Colonic mucosa (tissue), 4 donors: ENCODE measurements around the gene FHAD1. TPM values are rescaled to one million over a fixed set of nuclear protein-coding genes. Genes with fewer than 3 reads are reported as not detected.
A peak's percentile ranks its signal among the peaks of the same experiment; 100 is the strongest.

Experiments
- DNase-seq: peaks from one replicate; pipeline ENCODE4 v3.0.0-alpha.2; 2020
- H3K27ac ChIP-seq: fragments of 200-600 bp; one replicate; pipeline ENCODE4 v1.8.0; 2021
- H3K27me3 ChIP-seq: fragments of 200-600 bp; one replicate; pipeline ENCODE4 v1.8.0; 2021
- H3K36me3 ChIP-seq: fragments of 200-600 bp; one replicate; pipeline ENCODE4 v1.8.0; 2021
- H3K4me1 ChIP-seq: fragments of 200-600 bp; one replicate; pipeline ENCODE4 v1.8.0; 2021; ENCODE audit warnings: mild to moderate bottlenecking
- H3K4me3 ChIP-seq: fragments of 200-600 bp; one replicate; pipeline ENCODE4 v1.8.0; 2021
- H3K9ac ChIP-seq, 2 donors: one replicate each; pipeline ENCODE4 v1.7.0; 2013; ENCODE audit warnings: control low read depth in 2 of 2, low read depth in 2 of 2, low read length in 2 of 2
- H3K9me3 ChIP-seq: fragments of 200-600 bp; one replicate; pipeline ENCODE4 v1.8.0; 2021
- intact Hi-C: fragments of 100-400 bp; cut with DNase I; formaldehyde crosslinking; loops from one replicate; pipeline ENCODE4 v1.14.1; 2022
- total RNA-seq, 2 donors: library from RNA; stranded (reverse); fragmentation: NEBNext Ultra II Directional in 1 of 2; extraction: Animal tissue kit (Norgen Biotek cat#: 25700) in 1 of 2; gene quantifications; one replicate each; pipeline ENCODE4 v1.2.1, GENCODE V29; 2021
- TF ChIP-seq, protein P1 (sequence below): fragments of 200-600 bp; IDR thresholded peaks from one replicate; pipeline ENCODE4 v1.8.0; 2022; ENCODE audit warnings: antibody characterized with exemption, mild to moderate bottlenecking
- donor health status: healthy.
- donor health status: DM: no; HTN: no; CAD: no.
- donor health status: DM: no; HTN: no; CAD: no.

FHAD1 gene
- total RNA-seq, 2 donors from 2014 or later = 1.5 to 1.8 TPM

DNA sequence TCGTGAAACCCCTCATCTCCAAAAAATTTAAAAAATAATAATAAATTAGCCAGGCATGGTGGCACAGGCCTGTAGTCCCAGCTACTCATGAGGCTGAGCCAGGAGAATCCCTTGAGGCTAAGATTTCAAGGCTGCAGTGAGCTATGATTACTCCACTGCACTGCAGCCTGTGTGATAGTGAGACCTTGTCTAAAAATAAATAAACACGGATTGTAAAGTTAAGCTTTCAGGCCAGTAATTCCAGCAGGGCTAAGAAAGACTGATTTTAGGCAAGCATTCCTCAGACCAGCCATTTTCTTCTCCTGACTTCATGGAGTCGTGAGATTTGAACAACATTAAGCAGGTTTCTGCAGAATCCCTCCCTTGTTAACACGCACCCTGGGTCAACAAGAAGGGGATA lies 85.5 kb downstream of the FHAD1 start:
- Histone ChIP-seq H3K27me3 (no peaks in the 10 kb centered on the region), H3K9ac (no peak overlapping the region), H3K4me1 (peaks cover 10% of the 10 kb centered on the region), H3K9me3 (no peaks in the 10 kb centered on the region), H3K4me3 (no peak overlapping the region), H3K27ac (no peak overlapping the region), H3K36me3 (no peaks in the 10 kb centered on the region)
- TF ChIP-seq, protein P1, sequence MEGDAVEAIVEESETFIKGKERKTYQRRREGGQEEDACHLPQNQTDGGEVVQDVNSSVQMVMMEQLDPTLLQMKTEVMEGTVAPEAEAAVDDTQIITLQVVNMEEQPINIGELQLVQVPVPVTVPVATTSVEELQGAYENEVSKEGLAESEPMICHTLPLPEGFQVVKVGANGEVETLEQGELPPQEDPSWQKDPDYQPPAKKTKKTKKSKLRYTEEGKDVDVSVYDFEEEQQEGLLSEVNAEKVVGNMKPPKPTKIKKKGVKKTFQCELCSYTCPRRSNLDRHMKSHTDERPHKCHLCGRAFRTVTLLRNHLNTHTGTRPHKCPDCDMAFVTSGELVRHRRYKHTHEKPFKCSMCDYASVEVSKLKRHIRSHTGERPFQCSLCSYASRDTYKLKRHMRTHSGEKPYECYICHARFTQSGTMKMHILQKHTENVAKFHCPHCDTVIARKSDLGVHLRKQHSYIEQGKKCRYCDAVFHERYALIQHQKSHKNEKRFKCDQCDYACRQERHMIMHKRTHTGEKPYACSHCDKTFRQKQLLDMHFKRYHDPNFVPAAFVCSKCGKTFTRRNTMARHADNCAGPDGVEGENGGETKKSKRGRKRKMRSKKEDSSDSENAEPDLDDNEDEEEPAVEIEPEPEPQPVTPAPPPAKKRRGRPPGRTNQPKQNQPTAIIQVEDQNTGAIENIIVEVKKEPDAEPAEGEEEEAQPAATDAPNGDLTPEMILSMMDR = no peak
- intact Hi-C loops = no loop called here
- no peak for DNase-seq

DNA sequence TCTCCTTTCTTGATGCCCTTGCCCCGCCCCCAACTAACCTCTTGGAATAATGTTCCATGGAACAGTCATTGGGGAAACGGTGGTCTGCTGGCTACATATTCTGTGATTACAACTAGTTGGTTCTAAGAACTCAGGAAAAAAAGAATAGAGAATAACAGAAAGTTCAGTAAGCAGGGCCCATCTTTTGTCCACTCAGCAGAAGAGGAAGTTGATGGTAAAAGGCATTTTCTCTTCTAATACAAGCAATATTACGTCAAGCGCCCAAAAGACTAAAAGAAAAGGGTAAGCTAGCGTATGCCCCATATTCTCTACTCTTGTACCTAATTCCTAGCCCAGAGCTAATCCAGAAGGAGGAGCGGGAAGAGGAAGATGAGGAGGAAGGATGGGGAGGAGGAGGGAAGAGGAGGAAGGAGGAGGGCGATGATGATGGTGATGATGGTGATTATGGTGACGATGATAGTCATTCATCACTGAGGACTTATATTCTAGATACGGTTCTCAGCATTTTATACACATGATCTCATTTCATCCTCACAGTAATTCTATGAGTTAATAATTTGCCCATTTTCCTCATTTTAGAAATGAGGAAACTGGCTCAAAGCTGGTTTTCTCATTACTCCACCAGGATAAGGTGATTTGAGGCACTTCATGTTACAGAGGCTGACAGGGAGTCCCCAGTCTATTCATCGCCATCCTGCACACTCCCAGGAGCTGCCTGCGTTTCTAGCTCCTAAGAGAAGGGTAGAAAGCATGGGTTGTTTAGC lies 86.1 kb downstream of the FHAD1 start:
- TF ChIP-seq, protein P1 = no peak
- Histone ChIP-seq H3K4me1 (peaks cover 10% of the 10 kb centered on the region), H3K9me3 (no peaks in the 10 kb centered on the region), H3K4me3 (no peak overlapping the region), H3K27ac (no peak overlapping the region), H3K36me3 (no peaks in the 10 kb centered on the region), H3K9ac (no peak overlapping the region), H3K27me3 (no peaks in the 10 kb centered on the region)
- intact Hi-C loops = no loop called here
- no peak for DNase-seq

DNA sequence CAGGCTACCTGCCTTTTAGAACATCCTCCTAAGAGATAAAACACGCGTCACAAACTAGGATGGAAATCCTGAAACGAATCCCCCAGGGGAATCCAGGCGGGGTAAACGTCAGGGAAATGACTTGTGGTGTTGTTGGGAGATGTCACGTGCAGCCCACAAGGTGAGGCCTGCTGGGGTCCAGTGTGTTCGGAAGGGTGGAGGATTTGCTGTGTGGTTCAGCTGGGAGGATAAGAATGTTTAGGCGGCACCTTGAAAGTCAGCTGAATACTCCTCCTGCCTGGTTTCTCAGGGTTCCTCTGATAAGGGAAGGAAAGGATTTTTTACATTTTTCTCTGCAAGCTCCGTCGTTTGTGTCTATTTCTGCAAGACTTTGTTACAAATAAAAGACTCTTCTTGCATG lies 88.0 kb downstream of the FHAD1 start:
- DNase-seq = no peak
- Histone ChIP-seq H3K9ac (no peak overlapping the region), H3K4me3 (no peak overlapping the region), H3K27ac (no peak overlapping the region), H3K36me3 (no peaks in the 10 kb centered on the region), H3K4me1 (no peaks in the 10 kb centered on the region), H3K27me3 (no peaks in the 10 kb centered on the region), H3K9me3 (no peaks in the 10 kb centered on the region)
- TF ChIP-seq, protein P1 = no peak
- intact Hi-C loops = no loop called here

DNA sequence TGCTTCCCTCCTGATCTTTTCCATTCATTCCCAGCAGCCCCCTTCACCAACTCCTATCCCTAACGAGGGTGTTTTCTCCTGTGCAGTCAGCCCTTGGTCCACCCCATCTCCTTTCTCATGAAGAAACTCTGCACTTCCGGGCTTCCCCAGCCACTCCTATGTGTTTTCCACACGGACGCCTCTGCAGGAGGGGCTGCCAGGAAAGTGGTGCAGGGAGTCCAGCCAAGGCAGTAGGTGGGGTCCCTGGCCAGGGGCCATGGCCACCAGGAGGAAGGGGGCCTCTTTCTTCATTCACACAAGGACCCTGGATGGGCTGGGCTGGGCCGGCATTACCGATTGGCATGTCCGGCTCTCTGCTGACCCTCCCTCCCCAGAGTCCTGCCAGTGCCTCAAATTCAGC lies 89.8 kb downstream of the FHAD1 start:
- intact Hi-C loops = no loop called here
- Histone ChIP-seq H3K9me3 (no peaks in the 10 kb centered on the region), H3K4me3 (no peak overlapping the region), H3K4me1 (no peaks in the 10 kb centered on the region), H3K9ac (no peak overlapping the region), H3K27me3 (no peaks in the 10 kb centered on the region), H3K36me3 (no peaks in the 10 kb centered on the region), H3K27ac (no peak overlapping the region)
- TF ChIP-seq, protein P1 = no peak
- DNase-seq = peak; percentile 17

DNA sequence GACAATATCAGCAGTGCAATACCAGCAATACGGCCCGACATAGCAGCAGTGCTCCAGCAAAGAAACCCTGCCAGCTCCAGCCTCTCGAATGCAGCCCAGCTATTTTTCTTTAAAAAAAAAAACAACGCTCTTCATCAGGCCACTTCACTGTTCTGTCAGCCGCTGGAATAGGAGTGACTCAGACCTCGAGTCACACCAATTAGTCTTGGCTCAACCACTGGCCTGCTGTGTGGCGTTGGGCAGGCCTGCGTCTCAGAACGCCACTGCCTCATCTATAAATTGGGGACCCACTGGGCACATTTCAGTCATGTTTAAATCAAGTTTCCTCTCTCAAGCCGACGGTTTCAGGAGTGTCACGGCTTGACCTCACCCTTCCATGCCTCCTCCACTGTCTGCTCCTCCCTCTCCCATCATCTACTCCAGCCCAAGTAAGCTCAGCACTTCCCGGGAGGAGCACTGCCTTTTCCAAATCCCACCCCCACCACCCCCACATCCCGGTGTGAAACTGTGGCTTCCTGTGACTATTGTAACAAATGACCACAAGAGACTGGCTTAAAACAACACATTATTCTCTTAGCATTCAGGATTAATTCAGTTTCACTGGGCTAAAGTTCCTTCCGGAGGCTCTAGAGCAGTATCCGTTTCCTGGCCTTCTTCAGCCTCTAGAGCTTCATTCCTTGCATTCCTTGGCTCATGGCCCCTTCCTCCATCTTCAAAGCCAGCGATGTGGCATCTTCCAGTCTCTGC lies 90.8 kb downstream of the FHAD1 start:
- Histone ChIP-seq H3K9ac (no peak overlapping the region), H3K36me3 (no peaks in the 10 kb centered on the region), H3K4me1 (no peaks in the 10 kb centered on the region), H3K4me3 (no peak overlapping the region), H3K27ac (no peak overlapping the region), H3K9me3 (no peaks in the 10 kb centered on the region), H3K27me3 (no peaks in the 10 kb centered on the region)
- TF ChIP-seq, protein P1 = no peak
- intact Hi-C loops = no loop called here
- peak; percentile 18 for DNase-seq
